SK-N-SH (cell line): ENCODE results near the gene MTCH2.

Experiments used
- CTCF ChIP-seq: fragments of 200-600 bp; sonication (generic); IDR thresholded peaks from 2 replicates; pipeline ENCODE4 v1.6.1; 2017; ENCODE audit warnings: antibody characterized with exemption, mild to moderate bottlenecking, moderate library complexity
- EP300 ChIP-seq, 2 experiments: IDR thresholded peaks; 2 replicates each; pipeline versions ENCODE4 v1.4.0 to v1.6.1; 2012; ENCODE audit warnings: borderline replicate concordance in 1 of 2, low read depth in 1 of 2, low read length in 1 of 2
- MXI1 ChIP-seq: IDR thresholded peaks from 2 replicates; pipeline ENCODE4 v1.6.1; 2012; ENCODE audit warnings: mild to moderate bottlenecking, low read depth, low read length, improper control_type of control experiment
- NRF1 ChIP-seq: IDR thresholded peaks from 2 replicates; pipeline ENCODE4 v1.6.1; 2012; ENCODE audit warnings: low read depth, mild to moderate bottlenecking, low read length
- POLR2AphosphoS5 ChIP-seq: IDR thresholded peaks from 2 replicates; pipeline ENCODE4 v1.6.1; 2012; ENCODE audit warnings: low read depth, low read length
- RAD21 ChIP-seq: IDR thresholded peaks from 2 replicates; pipeline ENCODE4 v1.6.1; 2012; ENCODE audit warnings: mild to moderate bottlenecking, low read length
- RCOR1 ChIP-seq: fragments of 150-350 bp; IDR thresholded peaks from 2 replicates; pipeline ENCODE4 v1.6.1; 2017; ENCODE audit warnings: antibody characterized with exemption, low read length
- RFX5 ChIP-seq: IDR thresholded peaks from 2 replicates; pipeline ENCODE4 v1.6.1; 2012; ENCODE audit warnings: mild to moderate bottlenecking, improper control_type of control experiment, low read length
- RXRA ChIP-seq: IDR thresholded peaks from 2 replicates; pipeline ENCODE4 v1.4.0; 2012; ENCODE audit warnings: low read depth, mild to moderate bottlenecking, borderline replicate concordance
- SIN3A ChIP-seq: IDR thresholded peaks from 2 replicates; pipeline ENCODE4 v1.6.1; 2012; ENCODE audit warnings: low read depth, mild to moderate bottlenecking, low read length, moderate library complexity, borderline replicate concordance
- SMC3 ChIP-seq: IDR thresholded peaks from 2 replicates; pipeline ENCODE4 v1.6.1; 2012; ENCODE audit warnings: low read depth, low read length, improper control_type of control experiment
- TAF1 ChIP-seq: IDR thresholded peaks from 2 replicates; pipeline ENCODE4 v1.6.1; 2012; ENCODE audit warnings: low read depth, mild to moderate bottlenecking, low read length, moderate library complexity, borderline replicate concordance
- TF ChIP-seq, protein P1 (sequence below): IDR thresholded peaks from 2 replicates; pipeline ENCODE4 v1.6.1; 2012; ENCODE audit warnings: mild to moderate bottlenecking, low read depth, low read length, moderate library complexity
- TF ChIP-seq, protein P2 (sequence below): fragments of 150-350 bp; IDR thresholded peaks from 2 replicates; pipeline ENCODE4 v1.6.1; 2017; ENCODE audit warnings: antibody characterized with exemption, low read length, low read depth, borderline replicate concordance

DNA sequence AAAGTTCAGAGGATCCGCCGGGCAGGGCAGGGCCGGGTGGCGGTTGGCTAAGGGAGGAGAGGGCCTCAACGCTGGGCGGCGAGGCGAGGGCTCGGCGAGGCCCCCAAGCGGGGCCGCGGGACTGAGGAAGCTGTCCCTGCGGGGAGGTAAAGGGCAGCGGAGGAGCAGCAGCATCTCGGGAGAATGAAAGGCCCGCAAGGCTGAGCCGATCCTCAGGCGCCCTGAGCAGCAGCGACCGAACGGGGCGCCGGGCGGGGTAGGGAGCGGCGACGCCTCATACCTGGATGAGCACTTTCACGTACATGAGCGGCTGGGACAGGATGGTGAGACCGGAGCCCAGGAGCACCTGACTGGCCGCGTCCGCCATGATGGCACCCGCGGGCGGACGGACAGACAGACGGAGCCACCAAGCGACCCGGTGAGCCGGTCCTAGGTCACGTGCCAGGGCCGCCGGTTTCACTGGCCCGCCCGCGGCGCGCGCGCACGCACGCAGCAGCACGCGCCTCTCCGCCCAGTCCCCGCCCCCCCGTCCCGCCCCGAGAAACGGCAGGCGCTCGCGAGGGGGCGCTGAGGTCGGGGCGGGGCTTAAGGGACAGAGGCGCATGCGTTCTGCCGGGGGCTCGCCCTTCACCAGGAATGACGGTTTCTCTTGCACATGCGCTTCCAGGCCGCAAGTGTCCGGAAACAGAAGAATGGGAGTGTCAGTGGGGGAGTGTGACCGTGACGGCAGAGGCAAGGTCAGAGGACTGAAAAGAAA lies at the start of gene MTCH2:
- no peak; the same call in 1 of the 2 replicates for TF ChIP-seq CTCF
- TF ChIP-seq EP300 (IDR thresholded peaks at IDR 0.05; ENCODE audit: borderline replicate concordance in 1 of 2, low read depth in 1 of 2, low read length in 1 of 2): no peak
- peak; percentile 89 for TF ChIP-seq POLR2AphosphoS5
- TF ChIP-seq, protein P1, sequence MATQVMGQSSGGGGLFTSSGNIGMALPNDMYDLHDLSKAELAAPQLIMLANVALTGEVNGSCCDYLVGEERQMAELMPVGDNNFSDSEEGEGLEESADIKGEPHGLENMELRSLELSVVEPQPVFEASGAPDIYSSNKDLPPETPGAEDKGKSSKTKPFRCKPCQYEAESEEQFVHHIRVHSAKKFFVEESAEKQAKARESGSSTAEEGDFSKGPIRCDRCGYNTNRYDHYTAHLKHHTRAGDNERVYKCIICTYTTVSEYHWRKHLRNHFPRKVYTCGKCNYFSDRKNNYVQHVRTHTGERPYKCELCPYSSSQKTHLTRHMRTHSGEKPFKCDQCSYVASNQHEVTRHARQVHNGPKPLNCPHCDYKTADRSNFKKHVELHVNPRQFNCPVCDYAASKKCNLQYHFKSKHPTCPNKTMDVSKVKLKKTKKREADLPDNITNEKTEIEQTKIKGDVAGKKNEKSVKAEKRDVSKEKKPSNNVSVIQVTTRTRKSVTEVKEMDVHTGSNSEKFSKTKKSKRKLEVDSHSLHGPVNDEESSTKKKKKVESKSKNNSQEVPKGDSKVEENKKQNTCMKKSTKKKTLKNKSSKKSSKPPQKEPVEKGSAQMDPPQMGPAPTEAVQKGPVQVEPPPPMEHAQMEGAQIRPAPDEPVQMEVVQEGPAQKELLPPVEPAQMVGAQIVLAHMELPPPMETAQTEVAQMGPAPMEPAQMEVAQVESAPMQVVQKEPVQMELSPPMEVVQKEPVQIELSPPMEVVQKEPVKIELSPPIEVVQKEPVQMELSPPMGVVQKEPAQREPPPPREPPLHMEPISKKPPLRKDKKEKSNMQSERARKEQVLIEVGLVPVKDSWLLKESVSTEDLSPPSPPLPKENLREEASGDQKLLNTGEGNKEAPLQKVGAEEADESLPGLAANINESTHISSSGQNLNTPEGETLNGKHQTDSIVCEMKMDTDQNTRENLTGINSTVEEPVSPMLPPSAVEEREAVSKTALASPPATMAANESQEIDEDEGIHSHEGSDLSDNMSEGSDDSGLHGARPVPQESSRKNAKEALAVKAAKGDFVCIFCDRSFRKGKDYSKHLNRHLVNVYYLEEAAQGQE: no peak; the same call in 1 of the 2 replicates
- TF ChIP-seq RFX5: no peak
- TF ChIP-seq SMC3: no peak
- TF ChIP-seq RXRA: no peak
- peak; percentile 87 for TF ChIP-seq TAF1
- peak; percentile 98 for TF ChIP-seq NRF1
- TF ChIP-seq MXI1: peak; percentile 83
- TF ChIP-seq, protein P2, sequence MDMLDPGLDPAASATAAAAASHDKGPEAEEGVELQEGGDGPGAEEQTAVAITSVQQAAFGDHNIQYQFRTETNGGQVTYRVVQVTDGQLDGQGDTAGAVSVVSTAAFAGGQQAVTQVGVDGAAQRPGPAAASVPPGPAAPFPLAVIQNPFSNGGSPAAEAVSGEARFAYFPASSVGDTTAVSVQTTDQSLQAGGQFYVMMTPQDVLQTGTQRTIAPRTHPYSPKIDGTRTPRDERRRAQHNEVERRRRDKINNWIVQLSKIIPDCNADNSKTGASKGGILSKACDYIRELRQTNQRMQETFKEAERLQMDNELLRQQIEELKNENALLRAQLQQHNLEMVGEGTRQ: peak; percentile 76
- no peak for TF ChIP-seq RAD21
- TF ChIP-seq SIN3A: no peak
- TF ChIP-seq RCOR1: no peak
